Hepatocyte (in vitro differentiated cells): Measurements from ENCODE around the gene SPACDR. TPM values are rescaled to one million over a fixed set of nuclear protein-coding genes. Genes with fewer than 3 reads are reported as not detected.
"Not testable (repeated sequence)": the region's sequence is repeated elsewhere in the genome, so short reads cannot be mapped to it uniquely, and the experiment has no call there.

Experiments
- DNase-seq: peaks from one replicate; pipeline ENCODE4 v3.0.0-alpha.2; 2016; ENCODE audit warnings: low spot score
- H2AFZ ChIP-seq: fragments of 200-600 bp; sonication (generic); 2 replicates; pipeline ENCODE4 v1.6.0; 2016; ENCODE audit warnings: antibody characterized with exemption, mild to moderate bottlenecking
- H3K27ac ChIP-seq: fragments of 200-600 bp; sonication (generic); 2 replicates; pipeline ENCODE4 v1.5.1; 2016; ENCODE audit warnings: mild to moderate bottlenecking
- H3K27me3 ChIP-seq: fragments of 200-600 bp; sonication (generic); 2 replicates; pipeline ENCODE4 v1.6.1; 2016
- H3K36me3 ChIP-seq: fragments of 200-600 bp; sonication (generic); replicated peaks from 2 replicates; pipeline ENCODE4 v1.5.1; 2016; ENCODE audit warnings: low read depth; ENCODE audit not compliant: insufficient read depth
- H3K4me1 ChIP-seq: fragments of 200-600 bp; sonication (generic); 2 replicates; pipeline ENCODE4 v1.5.1; 2016; ENCODE audit warnings: mild to moderate bottlenecking, moderate library complexity; ENCODE audit not compliant: insufficient read depth
- H3K4me2 ChIP-seq: fragments of 200-600 bp; sonication (generic); 2 replicates; pipeline ENCODE4 v1.6.0; 2016
- H3K4me3 ChIP-seq: fragments of 200-600 bp; sonication (generic); 2 replicates; pipeline ENCODE4 v1.5.1; 2016; ENCODE audit warnings: mild to moderate bottlenecking
- H3K79me2 ChIP-seq: fragments of 200-600 bp; sonication (generic); 2 replicates; pipeline ENCODE4 v1.6.0; 2017; ENCODE audit warnings: mild to moderate bottlenecking
- H3K9me2 ChIP-seq: fragments of 200-600 bp; sonication (generic); replicated peaks from 2 replicates; pipeline ENCODE4 v1.6.0; 2017; ENCODE audit warnings: mild to moderate bottlenecking; ENCODE audit not compliant: insufficient read depth
- H3K9me3 ChIP-seq: fragments of 200-600 bp; sonication (generic); 2 replicates; pipeline ENCODE4 v1.5.1; 2016; ENCODE audit warnings: low read depth, mild to moderate bottlenecking
- H4K20me1 ChIP-seq: fragments of 200-600 bp; sonication (generic); 2 replicates; pipeline ENCODE4 v1.6.0; 2016; ENCODE audit warnings: mild to moderate bottlenecking; ENCODE audit not compliant: insufficient read depth, poor library complexity, severe bottlenecking
- CTCF ChIP-seq: fragments of 200-600 bp; sonication (generic); IDR thresholded peaks from 2 replicates; pipeline ENCODE4 v1.5.1; 2016; ENCODE audit warnings: antibody characterized with exemption, mild to moderate bottlenecking; ENCODE audit not compliant: poor library complexity
- EZH2 ChIP-seq: fragments of 200-600 bp; sonication (generic); IDR thresholded peaks from 2 replicates; pipeline ENCODE4 v1.6.1; 2016; ENCODE audit warnings: antibody characterized with exemption, mild to moderate bottlenecking, borderline replicate concordance
- EZH2phosphoT487 ChIP-seq: fragments of 200-600 bp; sonication (generic); IDR thresholded peaks from one replicate; pipeline ENCODE4 v1.6.1; 2018; ENCODE audit warnings: antibody characterized with exemption, mild to moderate bottlenecking, low read depth, moderate library complexity; ENCODE audit not compliant: unreplicated experiment, severe bottlenecking
- WGBS: methylation state at CpG from one replicate; pipeline ENCODE4 v1.1.6; 2016; ENCODE audit warnings: low lambda C conversion rate; ENCODE audit errors: missing lambda C conversion rate; 5-methylcytosine and 5-hydroxymethylcytosine counted together
- polyA plus RNA-seq: library from polyadenylated mRNA; unstranded; fragments of >200 nt; fragmentation: Nextera tagmentation; extraction: Ambion mirVana; gene quantifications from 2 replicates; pipeline ENCODE4 v1.2.1, GENCODE V29; 2016
- total RNA-seq: library from RNA; depleted of rRNA; stranded (reverse); fragments of >200 nt; gene quantifications from 2 replicates; pipeline ENCODE4 v1.2.3, GENCODE V29; 2014

Gene SPACDR
- total and polyA plus RNA-seq, 2 experiments from 2014 or later = 0.13 TPM; not detected in 1

- H3K27ac ChIP-seq = no peak overlapping the region
- no peak overlapping the region for H3K4me3 ChIP-seq
- no peaks in the 10 kb centered on the region for H3K4me1 ChIP-seq
- no peak for TF ChIP-seq EZH2phosphoT487
- TF ChIP-seq EZH2 = no peak
- no peak for TF ChIP-seq CTCF
- DNase-seq = peak; percentile 18
- H3K9me3 ChIP-seq = no peaks in the 10 kb centered on the region
- H4K20me1 ChIP-seq = no peaks in the 10 kb centered on the region
- H3K79me2 ChIP-seq = no peaks in the 10 kb centered on the region
- no peaks in the 10 kb centered on the region for H3K36me3 ChIP-seq
- WGBS = 71% methylated on average over 8 of the region's 8 CpGs
- H3K27me3 ChIP-seq = no peaks in the 10 kb centered on the region
- H3K4me2 ChIP-seq = no peak overlapping the region
- H3K9me2 ChIP-seq = no peaks in the 10 kb centered on the region
- no peak overlapping the region for H2AFZ ChIP-seq
Measured at GRCh38 chr7:100506356-100506923, 42.4 kb upstream of the SPACDR start.

- Histone ChIP-seq H4K20me1 (no peaks in the 10 kb centered on the region), H3K4me1 (no peaks in the 10 kb centered on the region), H3K4me3 (no peak overlapping the region), H3K9me3 (no peaks in the 10 kb centered on the region), H2AFZ (no peak overlapping the region), H3K4me2 (no peak overlapping the region), H3K79me2 (no peaks in the 10 kb centered on the region), H3K27me3 (no peaks in the 10 kb centered on the region), H3K36me3 (no peaks in the 10 kb centered on the region), H3K27ac (peak overlapping the region; percentile 43), H3K9me2 (no peaks in the 10 kb centered on the region)
- no peak for TF ChIP-seq EZH2phosphoT487
- no peak for TF ChIP-seq CTCF
- TF ChIP-seq EZH2 = no peak
- 87% methylated on average over 9 of the region's 9 CpGs for WGBS
- DNase-seq = no peak
Measured at GRCh38 chr7:100504887-100505611, 41.0 kb upstream of the SPACDR start.

- H2AFZ ChIP-seq, H3K27me3 ChIP-seq, H3K79me2 ChIP-seq, H3K36me3 ChIP-seq, H3K9me2 ChIP-seq, H3K4me2 ChIP-seq, H3K4me3 ChIP-seq, H3K4me1 ChIP-seq, H4K20me1 ChIP-seq, H3K9me3 ChIP-seq, DNase-seq: not testable (repeated sequence)
- 90% methylated on average over 3 of the region's 3 CpGs for WGBS
- H3K27ac ChIP-seq = peak overlapping the region; percentile 47
Measured at GRCh38 chr7:100504031-100504430, 40.0 kb upstream of the SPACDR start.

- H3K4me2 ChIP-seq, H3K27me3 ChIP-seq, H4K20me1 ChIP-seq, H3K36me3 ChIP-seq, H3K79me2 ChIP-seq, H3K9me2 ChIP-seq, H3K9me3 ChIP-seq, H2AFZ ChIP-seq, DNase-seq, H3K4me3 ChIP-seq, H3K4me1 ChIP-seq, H3K27ac ChIP-seq: not testable (repeated sequence)
- 93% methylated on average over 2 of the region's 2 CpGs for WGBS
Measured at GRCh38 chr7:100500743-100501142, 36.7 kb upstream of the SPACDR start.
